ENCODE data around the gene NUDT3.

Gene NUDT3

GRCh38 chr6:34339432-34339831, 53.0 kb downstream of the NUDT3 start:
- Histone ChIP-seq H3K4me3 (IDR thresholded peaks at IDR 0.05; ENCODE audit: insufficient read depth, low read depth, low read length) (no peak overlapping the region), H3K79me2 (ENCODE audit: insufficient read depth, low read depth) (peaks cover 23% of the 10 kb centered on the region), H3K4me2 (no peak overlapping the region), H4K20me1 (ENCODE audit: insufficient read depth) (0 out of 2 replicates have a peak, but pooled peaks cover 4% of the 10 kb centered on the region), H3K4me1 (ENCODE audit: low read depth, poor library complexity, severe bottlenecking) (peaks cover 5% of the 10 kb centered on the region), H2AFZ (ENCODE audit: low read depth) (no peak overlapping the region), H3K9ac (no peak overlapping the region), H3K27me3 (ENCODE audit: insufficient read depth, low read depth) (no peaks in the 10 kb centered on the region), H3K36me3 (ENCODE audit: insufficient read depth) (no peaks in the 10 kb centered on the region), H3K27ac (no peak overlapping the region)
- TF ChIP-seq, protein P1, sequence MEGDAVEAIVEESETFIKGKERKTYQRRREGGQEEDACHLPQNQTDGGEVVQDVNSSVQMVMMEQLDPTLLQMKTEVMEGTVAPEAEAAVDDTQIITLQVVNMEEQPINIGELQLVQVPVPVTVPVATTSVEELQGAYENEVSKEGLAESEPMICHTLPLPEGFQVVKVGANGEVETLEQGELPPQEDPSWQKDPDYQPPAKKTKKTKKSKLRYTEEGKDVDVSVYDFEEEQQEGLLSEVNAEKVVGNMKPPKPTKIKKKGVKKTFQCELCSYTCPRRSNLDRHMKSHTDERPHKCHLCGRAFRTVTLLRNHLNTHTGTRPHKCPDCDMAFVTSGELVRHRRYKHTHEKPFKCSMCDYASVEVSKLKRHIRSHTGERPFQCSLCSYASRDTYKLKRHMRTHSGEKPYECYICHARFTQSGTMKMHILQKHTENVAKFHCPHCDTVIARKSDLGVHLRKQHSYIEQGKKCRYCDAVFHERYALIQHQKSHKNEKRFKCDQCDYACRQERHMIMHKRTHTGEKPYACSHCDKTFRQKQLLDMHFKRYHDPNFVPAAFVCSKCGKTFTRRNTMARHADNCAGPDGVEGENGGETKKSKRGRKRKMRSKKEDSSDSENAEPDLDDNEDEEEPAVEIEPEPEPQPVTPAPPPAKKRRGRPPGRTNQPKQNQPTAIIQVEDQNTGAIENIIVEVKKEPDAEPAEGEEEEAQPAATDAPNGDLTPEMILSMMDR (conservative IDR thresholded peaks at IDR 0.05; ENCODE audit: low read depth, low read length), result no peak

GRCh38 chr6:34338811-34339210, 53.7 kb downstream of the NUDT3 start:
- Histone ChIP-seq H3K36me3 (ENCODE audit: insufficient read depth) (no peaks in the 10 kb centered on the region), H2AFZ (ENCODE audit: low read depth) (no peak overlapping the region), H3K9ac (no peak overlapping the region), H3K27me3 (ENCODE audit: insufficient read depth, low read depth) (no peaks in the 10 kb centered on the region), H3K4me3 (IDR thresholded peaks at IDR 0.05; ENCODE audit: insufficient read depth, low read depth, low read length) (no peak overlapping the region), H3K79me2 (ENCODE audit: insufficient read depth, low read depth) (peaks cover 16% of the 10 kb centered on the region), H3K4me2 (no peak overlapping the region), H3K27ac (no peak overlapping the region), H4K20me1 (ENCODE audit: insufficient read depth) (0 out of 2 replicates have a peak, but pooled peaks cover 3% of the 10 kb centered on the region), H3K4me1 (ENCODE audit: low read depth, poor library complexity, severe bottlenecking) (no peaks in the 10 kb centered on the region)
- TF ChIP-seq, protein P1 (conservative IDR thresholded peaks at IDR 0.05; ENCODE audit: low read depth, low read length), result no peak

DNA sequence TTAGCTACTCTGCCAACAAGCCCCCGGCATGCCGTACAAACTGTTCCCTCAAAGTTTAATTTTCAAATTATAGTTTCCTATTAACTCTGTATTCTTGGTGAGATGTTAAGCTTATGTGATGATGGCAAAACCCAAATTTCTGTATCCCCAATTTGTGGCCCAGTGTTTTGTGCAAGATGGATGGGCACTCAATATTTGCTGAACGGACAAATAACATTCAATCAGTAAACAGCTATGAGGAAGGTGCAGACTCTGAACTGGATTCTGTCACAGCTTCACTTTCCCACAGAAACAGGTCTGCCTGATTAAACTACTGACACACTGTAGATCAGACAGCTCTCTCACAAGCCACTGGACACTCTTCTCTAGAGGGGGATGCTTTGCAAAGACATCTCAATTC, 54.1 kb downstream of the NUDT3 start:
- Histone ChIP-seq H2AFZ (ENCODE audit: low read depth) (no peak overlapping the region), H3K4me1 (ENCODE audit: low read depth, poor library complexity, severe bottlenecking) (no peaks in the 10 kb centered on the region), H3K4me2 (no peak overlapping the region), H3K79me2 (ENCODE audit: insufficient read depth, low read depth) (peaks cover 15% of the 10 kb centered on the region), H3K4me3 (IDR thresholded peaks at IDR 0.05; ENCODE audit: insufficient read depth, low read depth, low read length) (no peak overlapping the region), H4K20me1 (ENCODE audit: insufficient read depth) (no peaks in the 10 kb centered on the region), H3K27me3 (ENCODE audit: insufficient read depth, low read depth) (no peaks in the 10 kb centered on the region), H3K27ac (no peak overlapping the region), H3K9ac (no peak overlapping the region), H3K36me3 (ENCODE audit: insufficient read depth) (no peaks in the 10 kb centered on the region)
- TF ChIP-seq, protein P1 (conservative IDR thresholded peaks at IDR 0.05; ENCODE audit: low read depth, low read length), result no peak

DNA sequence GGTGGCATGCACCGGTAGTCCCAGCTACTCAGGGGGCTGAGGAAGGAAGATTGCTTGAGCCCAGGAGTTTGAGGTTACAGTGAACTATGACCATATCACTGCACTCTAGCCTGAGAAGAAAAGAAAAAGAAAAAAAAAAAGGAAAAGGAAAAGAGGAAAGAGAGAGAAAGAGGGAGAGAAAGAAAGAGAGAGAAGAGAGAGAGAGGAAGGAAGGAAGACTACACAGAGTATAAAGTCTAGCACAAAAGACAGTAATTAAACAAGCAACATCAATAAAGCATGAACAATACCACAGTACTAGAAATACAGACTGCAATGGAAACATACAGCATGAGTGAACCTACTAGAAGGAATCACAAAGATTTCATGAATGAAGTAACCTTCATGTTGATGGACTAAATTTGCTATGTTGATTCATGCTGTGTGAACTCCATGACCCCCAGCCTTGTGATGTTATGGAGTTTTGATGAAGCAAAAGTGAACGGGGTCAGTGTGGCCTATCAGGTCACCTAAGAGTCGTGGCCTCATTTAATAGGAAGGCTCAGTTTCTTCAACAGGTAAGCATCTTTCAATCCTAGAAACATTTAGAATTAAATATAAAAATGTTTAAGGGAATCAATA, 57.6 kb downstream of the NUDT3 start:
- H3K36me3 ChIP-seq (ENCODE audit: insufficient read depth), result no peaks in the 10 kb centered on the region
- peaks cover 4% of the 10 kb centered on the region; the same call in 1 of the 2 replicates for H3K79me2 ChIP-seq (ENCODE audit: insufficient read depth, low read depth)
- no peak overlapping the region for H3K27ac ChIP-seq
- H3K4me3 ChIP-seq (IDR thresholded peaks at IDR 0.05; ENCODE audit: insufficient read depth, low read depth, low read length), result no peak overlapping the region
- H3K4me1 ChIP-seq (ENCODE audit: low read depth, poor library complexity, severe bottlenecking), result no peaks in the 10 kb centered on the region
- TF ChIP-seq, protein P1 (conservative IDR thresholded peaks at IDR 0.05; ENCODE audit: low read depth, low read length), result no peak
- no peak overlapping the region for H2AFZ ChIP-seq (ENCODE audit: low read depth)
- no peaks in the 10 kb centered on the region for H3K27me3 ChIP-seq (ENCODE audit: insufficient read depth, low read depth)
- no peak overlapping the region for H3K4me2 ChIP-seq
- H4K20me1 ChIP-seq (ENCODE audit: insufficient read depth), result no peaks in the 10 kb centered on the region
- H3K9ac ChIP-seq, result no peak overlapping the region
